SK-N-SH (cell line): ENCODE measurements around the gene BCAS3. TPM values are rescaled to one million over a fixed set of nuclear protein-coding genes. Genes with fewer than 3 reads are reported as not detected.
"Not testable (repeated sequence)": the region's sequence is repeated elsewhere in the genome, so short reads cannot be mapped to it uniquely, and the experiment has no call there.

Experiments
- CTCF ChIA-PET: fragments of 300-600, 350-600 bp; formaldehyde crosslinking; extraction: SDS; loops from one replicate; lab custom pipeline; 2021; lab: Yijun Ruan, JAX
- POLR2A ChIA-PET: fragments of 350-600 bp; sonication (Branson Sonifier 250); formaldehyde crosslinking; extraction: SDS; loops from one replicate; lab custom pipeline; 2020; ENCODE audit warnings: antibody characterized with exemption, inconsistent platforms; lab: Yijun Ruan, JAX
- DNase-seq: peaks from one replicate; pipeline ENCODE4 v3.0.0; 2012
- H2AFZ ChIP-seq: fragments of 200-600 bp; sonication (generic); 2 replicates; pipeline ENCODE4 v1.8.1; 2016; ENCODE audit warnings: antibody characterized with exemption, mild to moderate bottlenecking, low read depth
- H3F3A ChIP-seq: fragments of 200-600 bp; sonication (generic); replicated peaks from 2 replicates; pipeline ENCODE3; 2016; ENCODE audit warnings: antibody characterized with exemption, mild to moderate bottlenecking; ENCODE audit not compliant: insufficient read depth
- H3K27ac ChIP-seq, 2 experiments: fragments of 200-500 bp in 1 of 2; fragments of 200-600 bp in 1 of 2; sonication (Bioruptor generic) in 1 of 2; sonication (generic), shearing (Covaris generic) in 1 of 2; 2 replicates each; pipeline versions ENCODE4 v1.5.1 to v1.6.1; 2014 to 2016; ENCODE audit warnings: low read depth in 2 of 2, inconsistent platforms in 1 of 2, low read length in 1 of 2, mild to moderate bottlenecking in 1 of 2, mixed read lengths in 1 of 2
- H3K27me3 ChIP-seq: fragments of 200-600 bp; sonication (generic), shearing (Covaris generic); 2 replicates; pipeline ENCODE4 v1.6.1; 2016; ENCODE audit warnings: mixed run types; ENCODE audit not compliant: insufficient read depth
- H3K36me3 ChIP-seq, 2 experiments: fragments of 200-500 bp in 1 of 2; fragments of 200-600 bp in 1 of 2; sonication (Bioruptor generic) in 1 of 2; sonication (generic) in 1 of 2; replicated peaks in 1 of 2; 2 replicates each; pipeline versions ENCODE3 to v1.5.1; 2014 to 2016; ENCODE audit warnings: low read length in 1 of 2, mild to moderate bottlenecking in 1 of 2; ENCODE audit not compliant: insufficient read depth in 2 of 2, control insufficient read depth in 1 of 2
- H3K4me1 ChIP-seq, 2 experiments: fragments of 200-500 bp in 1 of 2; fragments of 200-600 bp in 1 of 2; sonication (Bioruptor generic) in 1 of 2; sonication (generic), shearing (Covaris generic) in 1 of 2; 2 replicates each; pipeline versions ENCODE4 v1.5.1 to v1.6.1; 2014 to 2016; ENCODE audit warnings: low read depth in 1 of 2, low read length in 1 of 2, mixed run types in 1 of 2; ENCODE audit not compliant: insufficient read depth in 2 of 2, control insufficient read depth in 1 of 2
- H3K4me2 ChIP-seq: fragments of 200-600 bp; sonication (generic), shearing (Covaris generic); 2 replicates; pipeline ENCODE4 v1.6.1; 2017; ENCODE audit warnings: mixed run types
- H3K4me3 ChIP-seq, 2 experiments: fragments of 200-500 bp in 1 of 2; fragments of 200-600 bp in 1 of 2; sonication (Bioruptor generic) in 1 of 2; sonication (generic), shearing (Covaris generic) in 1 of 2; 2 replicates each; pipeline versions ENCODE4 v1.5.1 to v1.8.1; 2014 to 2016; ENCODE audit warnings: low read depth in 2 of 2, inconsistent platforms in 1 of 2, low read length in 1 of 2, mild to moderate bottlenecking in 1 of 2, mixed read lengths in 1 of 2, moderate library complexity in 1 of 2
- H3K79me2 ChIP-seq: fragments of 200-600 bp; sonication (generic); 2 replicates; pipeline ENCODE4 v1.8.1; 2017; ENCODE audit warnings: mild to moderate bottlenecking; ENCODE audit not compliant: insufficient read depth
- H3K9ac ChIP-seq: fragments of 200-600 bp; sonication (generic); 2 replicates; pipeline ENCODE4 v1.6.1; 2017; ENCODE audit warnings: mixed run types
- H3K9me2 ChIP-seq: fragments of 200-600 bp; sonication (generic); 2 replicates; pipeline ENCODE4 v1.6.1; 2017; ENCODE audit warnings: mixed run types
- H3K9me3 ChIP-seq: fragments of 200-600 bp; sonication (generic); 2 replicates; pipeline ENCODE4 v1.6.1; 2017; ENCODE audit warnings: mixed run types, mild to moderate bottlenecking, moderate library complexity
- H4K20me1 ChIP-seq: fragments of 200-600 bp; sonication (generic); 2 replicates; pipeline ENCODE4 v1.6.1; 2017; ENCODE audit warnings: mild to moderate bottlenecking, mixed run types; ENCODE audit not compliant: insufficient read depth
- CHD2 ChIP-seq: fragments of 150-350 bp; IDR thresholded peaks from 2 replicates; pipeline ENCODE4 v1.6.1; 2018; ENCODE audit warnings: low read length; ENCODE audit not compliant: partially characterized antibody
- ELF1 ChIP-seq: IDR thresholded peaks from 2 replicates; pipeline ENCODE4 v1.4.0; 2012
- EZH2phosphoT487 ChIP-seq: fragments of 200-600 bp; sonication (generic); IDR thresholded peaks from 2 replicates; pipeline ENCODE4 v1.6.1; 2017; ENCODE audit warnings: low read depth, mixed run types, mild to moderate bottlenecking, antibody characterized with exemption, moderate library complexity, borderline replicate concordance
- FOXJ3 ChIP-seq: sonication (generic); formaldehyde crosslinking; IDR thresholded peaks from 2 replicates; pipeline ENCODE4 v1.5.1; 2020; ENCODE audit warnings: mild to moderate bottlenecking, missing genetic modification reagents
- FOXM1 ChIP-seq: IDR thresholded peaks from 2 replicates; pipeline ENCODE4 v1.4.0; 2012; ENCODE audit warnings: low read depth, mild to moderate bottlenecking
- GABPA ChIP-seq: IDR thresholded peaks from 2 replicates; pipeline ENCODE4 v1.4.0; 2012; ENCODE audit warnings: low read depth, mild to moderate bottlenecking
- POLR2AphosphoS5 ChIP-seq: IDR thresholded peaks from 2 replicates; pipeline ENCODE4 v1.6.1; 2012; ENCODE audit warnings: low read depth, low read length
- RAD21 ChIP-seq: IDR thresholded peaks from 2 replicates; pipeline ENCODE4 v1.6.1; 2012; ENCODE audit warnings: mild to moderate bottlenecking, low read length
- RCOR1 ChIP-seq: fragments of 150-350 bp; IDR thresholded peaks from 2 replicates; pipeline ENCODE4 v1.6.1; 2017; ENCODE audit warnings: antibody characterized with exemption, low read length
- SIN3A ChIP-seq: IDR thresholded peaks from 2 replicates; pipeline ENCODE4 v1.6.1; 2012; ENCODE audit warnings: low read depth, mild to moderate bottlenecking, low read length, moderate library complexity, borderline replicate concordance
- TAF1 ChIP-seq: IDR thresholded peaks from 2 replicates; pipeline ENCODE4 v1.6.1; 2012; ENCODE audit warnings: low read depth, mild to moderate bottlenecking, low read length, moderate library complexity, borderline replicate concordance
- TCF12 ChIP-seq: IDR thresholded peaks from 2 replicates; pipeline ENCODE4 v1.4.0; 2012
- TEAD4 ChIP-seq: IDR thresholded peaks from 2 replicates; pipeline ENCODE4 v1.4.0; 2012; ENCODE audit warnings: mild to moderate bottlenecking, borderline replicate concordance; ENCODE audit not compliant: insufficient read depth
- YY1 ChIP-seq: IDR thresholded peaks from 2 replicates; pipeline ENCODE4 v1.4.0; 2012; ENCODE audit warnings: low read depth, mild to moderate bottlenecking
- WGBS: methylation state at CpG from one replicate; pipeline ENCODE4 v1.1.6; 2017; ENCODE audit warnings: low lambda C conversion rate; 5-methylcytosine and 5-hydroxymethylcytosine counted together
- polyA plus RNA-seq, 3 experiments: library from polyadenylated mRNA; depleted of rRNA; stranded (reverse); fragments of >200 nt; gene quantifications; 2 replicates each; pipeline ENCODE4 v1.2.3, GENCODE V29; 2012
- TF ChIP-seq, protein P1 (sequence below): fragments of 150-350 bp; IDR thresholded peaks from 2 replicates; pipeline ENCODE4 v1.6.1; 2016; ENCODE audit warnings: mild to moderate bottlenecking, low read depth, low read length
- TF ChIP-seq, protein P2 (sequence below): IDR thresholded peaks from 2 replicates; pipeline ENCODE4 v1.4.0; 2012; ENCODE audit warnings: low read depth, borderline replicate concordance
- TF ChIP-seq, protein P3 (sequence below): IDR thresholded peaks from 2 replicates; pipeline ENCODE4; 2012
- TF ChIP-seq, protein P4 (sequence below): IDR thresholded peaks from 2 replicates; pipeline ENCODE4 v1.6.1; 2012; ENCODE audit warnings: mild to moderate bottlenecking, low read depth, low read length, moderate library complexity

BCAS3 gene
- polyA plus RNA-seq, 1 of the 3 experiments (the other 2 are of a cell fraction): 5.9 TPM

DNA sequence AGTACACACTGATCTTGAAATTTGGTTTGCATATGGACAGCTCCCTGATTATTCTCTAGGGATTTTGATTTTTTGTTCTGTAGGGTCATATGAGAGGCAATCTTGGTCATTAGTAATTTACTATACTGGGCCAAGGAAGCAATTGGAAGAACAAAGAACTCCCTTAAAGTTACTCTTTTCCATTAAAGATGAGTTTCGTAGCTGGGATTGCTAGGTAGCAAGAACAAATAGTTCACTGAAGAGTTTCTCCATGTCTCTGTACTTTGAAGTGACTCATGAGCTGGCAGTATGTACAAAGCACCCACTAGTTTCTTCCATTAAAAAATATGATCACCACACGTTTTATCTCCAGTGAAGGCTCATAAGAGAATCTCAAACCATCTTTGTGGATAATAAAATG, 6.2 kb upstream of the BCAS3 start (continued):
- TF ChIP-seq ELF1 (no peak), YY1 (no peak)

DNA sequence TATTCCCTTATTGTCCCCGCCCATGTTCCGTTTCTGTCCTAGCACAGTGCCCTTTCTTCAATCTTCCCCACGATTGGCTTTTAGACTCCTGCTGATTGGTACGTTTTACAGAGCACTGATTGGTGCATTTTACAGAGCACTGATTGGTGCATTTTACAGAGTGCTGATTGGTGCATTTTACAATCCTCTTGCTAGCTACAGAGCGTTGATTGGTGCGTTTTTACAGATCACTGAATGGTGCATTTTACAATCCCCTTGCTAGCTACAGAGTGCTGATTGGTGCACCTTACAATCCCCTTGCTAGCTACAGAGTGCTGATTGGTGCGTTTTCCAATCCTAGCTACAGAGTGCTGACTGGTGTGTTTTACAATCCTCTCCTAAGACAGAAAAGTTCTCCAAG, 3.0 kb upstream of the BCAS3 start:
- H3K36me3 ChIP-seq, H3K9me2 ChIP-seq, DNase-seq, H3K4me3 ChIP-seq, H3K9me3 ChIP-seq, H3K27me3 ChIP-seq, H3K79me2 ChIP-seq, H4K20me1 ChIP-seq, H3K4me2 ChIP-seq, H2AFZ ChIP-seq, H3K4me1 ChIP-seq, H3K9ac ChIP-seq, H3K27ac ChIP-seq, POLR2A ChIA-PET: not testable (repeated sequence)
- 66% methylated on average over 7 of the region's 7 CpGs for WGBS
- H3F3A ChIP-seq: peaks cover 14% of the 10 kb centered on the region
- CTCF ChIA-PET: interaction anchor here (0.8 to 1.4 kb wide), 2 partner anchors 36 to 252 kb away, joined by 3 to 4 read pairs; no protein-coding TSS in a partner anchor

DNA sequence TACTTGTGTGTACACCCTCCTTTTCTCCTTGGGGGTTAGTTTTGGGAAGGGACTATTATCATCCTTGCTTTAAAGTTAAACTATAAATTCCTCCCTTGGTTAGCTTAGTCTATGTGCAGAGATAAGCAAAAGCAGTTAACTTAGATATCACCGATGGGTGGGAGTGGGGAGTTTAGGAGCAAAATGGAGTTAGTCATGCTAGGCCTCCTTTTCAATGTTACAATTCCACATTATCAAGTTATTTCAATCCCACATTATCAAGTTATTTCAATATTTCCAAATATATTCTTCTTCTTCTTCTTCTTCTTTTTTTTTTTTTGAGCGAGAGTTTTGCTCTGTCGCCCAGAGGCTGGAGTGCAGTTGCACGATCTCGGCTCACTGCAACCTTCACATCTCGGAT, 1.7 kb upstream of the BCAS3 start:
- Histone ChIP-seq H3K36me3 (no peaks in the 10 kb centered on the region), H3K9me2 (no peaks in the 10 kb centered on the region), H4K20me1 (no peaks in the 10 kb centered on the region), H3K27me3 (no peaks in the 10 kb centered on the region), H3F3A (peaks cover 8% of the 10 kb centered on the region), H3K27ac (no peak overlapping the region), H3K79me2 (no peaks in the 10 kb centered on the region), H3K9me3 (no peaks in the 10 kb centered on the region), H3K4me1 (peaks cover 3 to 6% of the 10 kb centered on the region in 2 experiments; a peak in 1 of 4 replicates), H3K9ac (no peak overlapping the region), H2AFZ (no peak overlapping the region), H3K4me3 (no peak overlapping the region), H3K4me2 (no peak overlapping the region)
- ChIA-PET POLR2A (interaction anchor here (1.2 kb wide), 1 partner anchor 60 kb away, joined by 3 read pairs; no protein-coding TSS in a partner anchor), CTCF (interaction anchor here (1.4 kb wide), 1 partner anchor 38 kb away, joined by 3 read pairs; no protein-coding TSS in a partner anchor)
- DNase-seq: no peak
- 81% methylated on average over 6 of the region's 6 CpGs for WGBS
- TF ChIP-seq, protein P1, sequence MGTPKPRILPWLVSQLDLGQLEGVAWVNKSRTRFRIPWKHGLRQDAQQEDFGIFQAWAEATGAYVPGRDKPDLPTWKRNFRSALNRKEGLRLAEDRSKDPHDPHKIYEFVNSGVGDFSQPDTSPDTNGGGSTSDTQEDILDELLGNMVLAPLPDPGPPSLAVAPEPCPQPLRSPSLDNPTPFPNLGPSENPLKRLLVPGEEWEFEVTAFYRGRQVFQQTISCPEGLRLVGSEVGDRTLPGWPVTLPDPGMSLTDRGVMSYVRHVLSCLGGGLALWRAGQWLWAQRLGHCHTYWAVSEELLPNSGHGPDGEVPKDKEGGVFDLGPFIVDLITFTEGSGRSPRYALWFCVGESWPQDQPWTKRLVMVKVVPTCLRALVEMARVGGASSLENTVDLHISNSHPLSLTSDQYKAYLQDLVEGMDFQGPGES: no peak
- TF ChIP-seq RCOR1 (no peak), TEAD4 (no peak), FOXJ3 (CRISPR knock-in tag) (no peak), CHD2 (no peak), TAF1 (no peak), YY1 (no peak), SIN3A (no peak), RAD21 (no peak), EZH2phosphoT487 (no peak), POLR2AphosphoS5 (no peak), TCF12 (no peak), FOXM1 (no peak), GABPA (no peak)
- TF ChIP-seq, protein P2, sequence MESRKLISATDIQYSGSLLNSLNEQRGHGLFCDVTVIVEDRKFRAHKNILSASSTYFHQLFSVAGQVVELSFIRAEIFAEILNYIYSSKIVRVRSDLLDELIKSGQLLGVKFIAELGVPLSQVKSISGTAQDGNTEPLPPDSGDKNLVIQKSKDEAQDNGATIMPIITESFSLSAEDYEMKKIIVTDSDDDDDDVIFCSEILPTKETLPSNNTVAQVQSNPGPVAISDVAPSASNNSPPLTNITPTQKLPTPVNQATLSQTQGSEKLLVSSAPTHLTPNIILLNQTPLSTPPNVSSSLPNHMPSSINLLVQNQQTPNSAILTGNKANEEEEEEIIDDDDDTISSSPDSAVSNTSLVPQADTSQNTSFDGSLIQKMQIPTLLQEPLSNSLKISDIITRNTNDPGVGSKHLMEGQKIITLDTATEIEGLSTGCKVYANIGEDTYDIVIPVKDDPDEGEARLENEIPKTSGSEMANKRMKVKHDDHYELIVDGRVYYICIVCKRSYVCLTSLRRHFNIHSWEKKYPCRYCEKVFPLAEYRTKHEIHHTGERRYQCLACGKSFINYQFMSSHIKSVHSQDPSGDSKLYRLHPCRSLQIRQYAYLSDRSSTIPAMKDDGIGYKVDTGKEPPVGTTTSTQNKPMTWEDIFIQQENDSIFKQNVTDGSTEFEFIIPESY: no peak
- TF ChIP-seq, protein P3, sequence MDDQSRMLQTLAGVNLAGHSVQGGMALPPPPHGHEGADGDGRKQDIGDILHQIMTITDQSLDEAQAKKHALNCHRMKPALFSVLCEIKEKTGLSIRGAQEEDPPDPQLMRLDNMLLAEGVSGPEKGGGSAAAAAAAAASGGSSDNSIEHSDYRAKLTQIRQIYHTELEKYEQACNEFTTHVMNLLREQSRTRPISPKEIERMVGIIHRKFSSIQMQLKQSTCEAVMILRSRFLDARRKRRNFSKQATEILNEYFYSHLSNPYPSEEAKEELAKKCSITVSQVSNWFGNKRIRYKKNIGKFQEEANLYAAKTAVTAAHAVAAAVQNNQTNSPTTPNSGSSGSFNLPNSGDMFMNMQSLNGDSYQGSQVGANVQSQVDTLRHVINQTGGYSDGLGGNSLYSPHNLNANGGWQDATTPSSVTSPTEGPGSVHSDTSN: no peak
- TF ChIP-seq, protein P4, sequence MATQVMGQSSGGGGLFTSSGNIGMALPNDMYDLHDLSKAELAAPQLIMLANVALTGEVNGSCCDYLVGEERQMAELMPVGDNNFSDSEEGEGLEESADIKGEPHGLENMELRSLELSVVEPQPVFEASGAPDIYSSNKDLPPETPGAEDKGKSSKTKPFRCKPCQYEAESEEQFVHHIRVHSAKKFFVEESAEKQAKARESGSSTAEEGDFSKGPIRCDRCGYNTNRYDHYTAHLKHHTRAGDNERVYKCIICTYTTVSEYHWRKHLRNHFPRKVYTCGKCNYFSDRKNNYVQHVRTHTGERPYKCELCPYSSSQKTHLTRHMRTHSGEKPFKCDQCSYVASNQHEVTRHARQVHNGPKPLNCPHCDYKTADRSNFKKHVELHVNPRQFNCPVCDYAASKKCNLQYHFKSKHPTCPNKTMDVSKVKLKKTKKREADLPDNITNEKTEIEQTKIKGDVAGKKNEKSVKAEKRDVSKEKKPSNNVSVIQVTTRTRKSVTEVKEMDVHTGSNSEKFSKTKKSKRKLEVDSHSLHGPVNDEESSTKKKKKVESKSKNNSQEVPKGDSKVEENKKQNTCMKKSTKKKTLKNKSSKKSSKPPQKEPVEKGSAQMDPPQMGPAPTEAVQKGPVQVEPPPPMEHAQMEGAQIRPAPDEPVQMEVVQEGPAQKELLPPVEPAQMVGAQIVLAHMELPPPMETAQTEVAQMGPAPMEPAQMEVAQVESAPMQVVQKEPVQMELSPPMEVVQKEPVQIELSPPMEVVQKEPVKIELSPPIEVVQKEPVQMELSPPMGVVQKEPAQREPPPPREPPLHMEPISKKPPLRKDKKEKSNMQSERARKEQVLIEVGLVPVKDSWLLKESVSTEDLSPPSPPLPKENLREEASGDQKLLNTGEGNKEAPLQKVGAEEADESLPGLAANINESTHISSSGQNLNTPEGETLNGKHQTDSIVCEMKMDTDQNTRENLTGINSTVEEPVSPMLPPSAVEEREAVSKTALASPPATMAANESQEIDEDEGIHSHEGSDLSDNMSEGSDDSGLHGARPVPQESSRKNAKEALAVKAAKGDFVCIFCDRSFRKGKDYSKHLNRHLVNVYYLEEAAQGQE: no peak
